NCI-H1694 (cell line): ENCODE measurements around the gene TMEM208.

Experiments used
- DNase-seq: peaks from one replicate; lab custom pipeline; 2025; lab: John Stamatoyannopoulos, UW

The TMEM208 gene

DNA sequence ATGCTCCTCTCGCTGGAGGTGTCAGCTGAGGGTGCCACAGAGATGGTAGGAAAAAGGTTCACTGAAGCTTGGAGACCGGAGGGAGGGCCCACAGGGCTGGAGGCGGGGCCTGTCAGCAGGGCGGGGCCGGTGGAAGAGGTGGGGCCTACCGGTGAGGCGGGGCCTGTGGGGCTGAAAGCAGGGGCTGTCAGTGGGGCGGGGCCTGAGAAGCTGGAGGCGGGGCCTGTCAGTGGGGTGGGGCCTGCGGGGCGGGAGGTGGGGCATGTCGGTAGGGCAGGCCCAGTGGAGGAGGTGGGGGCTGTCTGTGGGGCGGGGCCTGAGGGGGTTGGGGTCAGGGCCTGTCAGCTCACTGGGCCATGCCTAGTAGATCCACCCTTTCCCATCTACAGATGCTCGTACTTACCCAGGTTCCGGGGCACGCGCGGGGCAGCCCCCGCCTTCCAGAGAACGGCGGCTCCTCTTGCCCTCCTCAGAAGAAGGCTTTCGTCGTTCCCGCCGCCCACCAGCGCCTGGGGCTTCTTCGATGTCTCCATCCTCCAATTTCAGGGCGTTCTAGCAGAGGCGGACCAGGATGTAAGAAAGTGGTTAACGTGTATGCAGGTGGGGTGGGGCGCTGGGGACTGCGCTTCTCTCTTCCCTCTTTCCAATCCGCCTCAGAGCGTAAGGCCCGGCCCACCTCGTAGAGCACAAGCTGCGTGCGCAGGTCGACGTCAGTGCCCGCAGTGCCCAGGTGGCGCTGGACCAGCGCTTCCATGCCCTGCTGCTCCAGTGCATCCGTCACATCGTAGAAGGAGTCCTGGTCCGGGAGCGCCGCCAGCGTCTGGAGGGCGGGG lies 9.8 kb downstream of the TMEM208 start:
- no peak for DNase-seq

DNA sequence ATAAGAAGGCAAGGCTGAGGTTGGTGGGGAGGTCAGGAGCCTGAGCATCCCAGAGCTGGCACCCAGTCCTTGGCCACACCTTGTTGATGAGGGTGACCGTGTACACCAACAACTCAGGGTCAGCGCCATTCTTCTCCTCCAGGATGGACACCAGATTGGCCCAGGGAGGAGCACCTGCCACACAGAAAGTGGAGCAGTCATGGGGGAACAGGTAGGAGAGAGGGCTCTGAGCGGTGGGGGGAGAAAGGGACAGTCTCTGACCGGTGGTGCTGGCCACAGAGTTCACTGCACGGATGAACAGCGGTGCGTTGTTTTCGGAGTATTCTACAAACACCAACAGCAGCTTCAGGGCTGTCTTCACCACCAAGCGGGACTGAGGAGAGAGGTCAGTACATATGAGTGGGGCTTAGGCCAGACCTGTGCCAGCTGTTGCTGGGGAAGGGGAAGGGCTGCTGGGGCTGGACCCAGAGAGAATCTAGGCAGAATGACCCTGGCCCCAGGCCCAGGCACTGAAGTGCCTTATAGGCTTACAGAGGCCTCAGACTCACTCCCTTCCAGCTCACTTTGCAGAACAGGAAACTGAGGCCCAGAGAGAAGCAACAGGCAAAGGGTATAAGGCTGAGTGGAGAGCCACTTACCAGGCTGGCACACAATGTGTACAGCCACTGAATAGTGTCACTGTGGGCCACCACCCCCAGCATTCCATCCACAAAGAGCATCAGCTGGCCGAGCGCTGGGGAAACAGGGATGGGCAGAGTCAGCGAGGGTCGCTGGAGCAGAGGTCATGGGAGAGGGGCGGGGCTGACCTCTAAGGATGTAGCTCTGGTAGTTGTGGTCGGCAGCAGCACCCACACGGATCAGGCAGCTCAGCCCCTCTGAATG lies 10.7 kb downstream of the TMEM208 start:
- DNase-seq = no peak

DNA sequence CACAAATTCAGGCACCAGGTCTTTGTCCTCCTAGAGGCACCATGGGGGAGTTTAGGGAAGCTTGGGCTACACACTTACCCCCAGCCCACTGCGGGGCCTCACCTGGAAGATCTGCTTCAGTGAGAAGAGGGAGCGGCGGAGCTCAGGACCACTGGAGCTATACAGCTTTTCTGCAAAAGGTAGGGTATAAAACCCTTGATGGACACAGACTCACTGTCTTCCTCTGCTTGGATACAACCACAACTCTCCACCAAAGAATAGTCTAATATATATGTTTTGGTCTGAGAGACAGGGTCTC lies 11.3 kb downstream of the TMEM208 start:
- no peak for DNase-seq

DNA sequence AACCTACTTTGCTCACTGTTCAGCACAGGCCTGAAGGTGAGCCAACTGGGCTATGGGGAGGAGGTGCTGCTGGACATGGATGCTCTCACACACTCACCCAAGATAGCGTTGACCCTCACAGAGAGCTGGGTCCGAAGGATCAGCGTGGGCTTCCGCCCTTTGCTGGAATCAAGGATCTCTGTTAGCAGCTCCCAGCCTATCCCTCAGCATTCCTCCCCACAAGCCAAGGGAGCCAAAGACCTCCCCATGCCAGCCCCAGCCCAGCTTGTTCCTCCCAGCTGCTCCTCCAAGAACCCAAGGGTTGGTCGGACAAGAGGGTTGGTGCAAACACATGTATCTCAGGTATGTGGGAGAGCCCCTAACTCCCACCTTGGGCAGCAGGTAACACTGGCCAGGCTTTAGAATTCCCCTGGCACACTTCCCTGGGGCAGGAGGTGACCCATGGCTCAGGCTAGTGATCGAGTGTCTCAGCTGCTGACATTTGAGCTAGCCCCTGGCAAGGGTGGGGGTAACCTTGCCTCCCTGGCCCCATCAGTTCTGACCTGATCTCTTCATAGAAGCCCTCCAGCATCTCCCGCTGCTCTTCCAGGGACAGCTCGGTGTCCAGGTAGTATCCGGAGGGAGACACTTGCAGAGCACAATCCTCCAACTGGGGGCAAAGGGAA lies 12.0 kb downstream of the TMEM208 start:
- DNase-seq = no peak

DNA sequence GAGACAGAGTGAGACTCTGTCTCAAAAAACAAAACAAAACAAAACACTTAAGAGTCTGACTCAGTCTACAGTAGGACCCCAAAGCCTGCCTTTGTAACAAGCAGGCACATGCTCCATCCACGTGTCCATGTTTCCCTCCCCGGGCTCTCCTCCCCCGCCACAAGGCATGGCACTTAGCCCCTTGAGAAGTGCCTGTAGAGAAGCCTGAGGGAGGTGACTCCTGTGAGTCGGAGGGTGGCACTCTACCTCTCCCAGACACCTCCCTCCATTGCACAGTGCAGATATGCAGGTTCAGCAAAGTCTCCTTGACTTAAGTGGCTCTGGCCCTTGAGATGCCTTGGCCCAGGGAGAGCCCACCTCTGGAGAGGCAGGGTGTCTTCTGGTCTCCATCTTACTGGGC lies 13.6 kb downstream of the TMEM208 start:
- DNase-seq = no peak

DNA sequence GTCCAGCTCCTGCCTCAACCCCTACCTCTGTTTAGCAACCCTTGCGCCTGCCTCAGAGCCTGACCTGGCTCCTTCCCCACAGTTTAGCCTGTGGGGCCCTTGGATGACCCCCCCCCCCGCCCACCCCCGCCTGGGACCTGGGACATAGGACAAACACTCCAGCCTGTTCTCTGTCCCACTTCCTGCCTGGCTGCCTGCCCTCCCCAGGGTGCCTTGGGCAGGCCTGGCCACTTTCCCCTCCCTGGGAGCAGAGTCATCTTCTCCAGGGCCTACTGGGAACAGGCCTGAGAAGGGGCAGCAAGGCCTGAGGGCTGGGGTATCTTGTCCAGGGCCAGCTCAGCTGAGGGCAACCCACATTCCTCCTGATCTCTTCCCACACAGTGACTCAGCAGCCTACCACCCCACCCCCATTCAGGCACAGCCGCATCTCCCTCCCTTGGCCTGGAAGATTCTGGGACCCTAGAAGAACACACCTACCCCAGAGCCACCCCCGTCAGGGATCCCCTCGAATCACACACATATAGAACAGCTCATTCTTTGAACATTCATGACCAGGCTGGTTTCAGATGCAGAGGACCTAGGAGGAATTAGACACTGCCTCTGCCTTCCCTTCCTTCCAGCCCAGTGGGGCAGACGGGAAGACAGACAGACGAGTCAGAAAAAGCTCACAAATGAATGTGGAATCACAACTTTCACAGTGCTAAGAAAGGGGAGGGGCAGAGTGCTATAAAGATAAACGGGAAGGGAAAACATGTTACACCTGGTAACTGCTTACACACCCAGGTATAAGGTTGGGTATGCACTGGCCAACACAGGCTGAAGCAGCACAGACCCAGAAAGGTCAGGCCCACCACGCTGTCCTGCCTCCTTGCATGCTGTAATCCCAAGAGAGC lies 14.3 kb downstream of the TMEM208 start:
- no peak for DNase-seq

DNA sequence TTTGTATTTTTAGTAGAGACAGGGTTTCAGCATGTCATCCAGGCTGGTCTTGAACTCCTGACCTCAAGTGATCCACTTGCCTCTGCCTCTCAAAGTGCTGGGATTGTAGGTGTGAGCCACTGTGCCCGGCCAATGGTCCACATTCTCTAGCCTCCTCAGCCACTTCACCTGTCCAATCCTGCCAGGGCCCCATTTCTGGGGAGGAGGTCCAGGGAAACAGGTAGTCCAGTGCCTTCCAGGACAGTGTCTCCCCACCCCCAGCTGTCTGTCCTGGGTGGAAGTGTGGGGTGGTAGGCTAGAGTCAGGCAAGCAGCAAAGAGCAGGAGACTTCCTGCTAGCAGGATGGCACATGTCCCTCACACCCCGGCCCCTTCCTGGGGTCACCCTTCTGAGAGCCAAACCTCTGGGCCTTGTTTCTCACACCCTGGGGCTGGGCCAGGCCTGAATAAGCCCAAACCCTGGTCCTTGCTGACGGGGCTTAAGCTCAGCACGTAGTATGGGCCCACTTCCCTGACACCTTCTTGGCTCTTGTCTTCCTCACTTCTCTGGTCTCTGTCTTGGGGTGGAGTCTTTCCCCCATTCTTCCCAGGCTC lies 15.3 kb downstream of the TMEM208 start:
- DNase-seq = no peak

DNA sequence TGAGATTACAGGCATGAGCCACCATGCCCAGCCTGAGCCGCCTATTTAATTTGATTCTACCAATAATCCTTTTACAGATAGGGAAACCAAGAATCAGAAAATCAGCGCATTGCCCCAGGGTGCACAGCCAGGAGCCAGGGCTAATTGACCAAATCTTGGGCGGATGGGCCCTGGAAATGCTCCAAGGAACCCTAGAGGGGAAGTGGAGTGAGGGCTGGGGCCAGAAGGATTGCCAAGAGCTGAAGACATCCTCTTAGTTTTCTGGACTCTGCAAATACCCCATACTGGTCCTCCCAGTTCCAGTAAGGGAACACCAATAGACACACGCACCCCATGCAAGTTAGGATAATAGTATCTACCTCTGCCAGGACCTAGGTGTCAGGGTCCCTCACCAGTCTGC lies 16.6 kb downstream of the TMEM208 start:
- no peak for DNase-seq

DNA sequence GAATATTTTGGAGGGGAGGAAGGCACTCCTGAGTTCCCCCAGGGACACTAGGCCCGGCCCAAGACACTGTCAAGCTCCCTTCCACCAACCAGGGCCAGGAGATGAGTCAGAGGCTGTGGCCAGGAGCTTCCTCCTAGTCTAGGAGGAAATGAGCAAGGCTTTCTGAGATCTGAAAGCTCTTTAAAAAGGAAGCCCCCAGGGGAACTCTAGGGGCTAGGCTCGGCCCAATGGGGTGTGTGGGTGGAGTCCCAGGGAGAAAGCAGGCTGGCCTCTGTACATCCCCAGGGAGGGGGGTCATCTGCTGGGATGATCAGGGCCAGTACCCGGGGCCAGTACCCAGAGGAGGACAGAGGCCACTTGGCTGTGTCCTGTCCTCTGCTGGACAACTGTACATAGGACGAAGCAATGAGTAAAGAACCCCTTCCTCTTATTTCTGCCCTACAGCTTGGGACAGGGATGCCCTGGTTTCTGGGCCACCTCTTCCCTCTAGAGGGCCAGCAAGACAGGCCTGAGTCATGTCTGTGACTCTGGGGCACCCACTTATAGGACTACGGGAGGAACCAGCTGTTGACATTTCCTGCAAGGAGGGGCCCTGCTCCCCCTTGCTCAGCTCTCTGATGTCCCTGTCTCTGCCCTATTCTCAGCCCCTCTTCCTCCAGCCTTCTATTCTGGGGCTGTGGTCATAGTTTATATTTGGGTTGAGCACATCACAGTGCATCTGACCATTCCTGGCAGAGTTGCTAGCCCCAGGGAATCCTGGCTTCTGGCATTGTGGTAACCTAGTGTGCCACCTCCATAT lies 17.7 kb downstream of the TMEM208 start:
- DNase-seq = no peak

DNA sequence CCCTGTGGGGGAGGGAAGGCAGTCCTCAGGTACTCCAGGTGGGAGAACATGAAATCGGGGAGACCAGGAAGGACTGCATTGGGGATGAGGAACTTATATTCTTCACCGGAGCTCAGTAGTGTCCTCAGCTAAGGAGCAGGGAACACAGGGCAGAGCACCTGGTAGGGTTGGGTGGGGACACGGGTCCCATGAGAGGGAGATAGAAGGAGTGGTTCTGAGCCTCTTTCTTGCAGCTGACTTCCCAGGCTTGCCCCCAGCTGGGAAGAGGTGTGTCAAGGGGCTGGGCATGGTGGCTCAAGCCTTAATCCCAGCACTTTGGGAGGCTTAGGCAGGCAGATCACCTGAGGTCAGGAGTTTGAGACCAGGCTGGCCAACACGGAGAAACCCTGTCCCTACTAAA lies 18.3 kb downstream of the TMEM208 start:
- no peak for DNase-seq

DNA sequence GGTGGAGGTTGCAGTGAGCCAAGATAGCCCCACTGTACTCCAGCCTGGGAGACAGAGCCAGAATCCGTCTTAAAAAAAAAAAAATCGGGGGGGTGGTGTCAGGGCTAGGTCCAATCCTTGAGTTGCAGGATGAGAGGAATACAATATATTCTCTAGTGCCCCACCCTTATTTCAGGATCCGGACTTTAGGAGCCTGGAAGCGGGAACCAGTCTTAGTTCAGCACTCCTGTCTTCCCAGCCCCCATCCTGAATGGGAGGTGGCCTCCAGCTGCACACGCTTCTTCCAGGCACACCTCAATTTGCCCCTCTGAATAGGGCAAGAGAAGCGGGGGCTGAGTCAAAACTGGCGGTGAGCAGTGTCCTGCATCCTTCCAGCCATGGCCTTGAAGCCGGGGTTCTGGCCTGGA lies 18.7 kb downstream of the TMEM208 start:
- no peak for DNase-seq

DNA sequence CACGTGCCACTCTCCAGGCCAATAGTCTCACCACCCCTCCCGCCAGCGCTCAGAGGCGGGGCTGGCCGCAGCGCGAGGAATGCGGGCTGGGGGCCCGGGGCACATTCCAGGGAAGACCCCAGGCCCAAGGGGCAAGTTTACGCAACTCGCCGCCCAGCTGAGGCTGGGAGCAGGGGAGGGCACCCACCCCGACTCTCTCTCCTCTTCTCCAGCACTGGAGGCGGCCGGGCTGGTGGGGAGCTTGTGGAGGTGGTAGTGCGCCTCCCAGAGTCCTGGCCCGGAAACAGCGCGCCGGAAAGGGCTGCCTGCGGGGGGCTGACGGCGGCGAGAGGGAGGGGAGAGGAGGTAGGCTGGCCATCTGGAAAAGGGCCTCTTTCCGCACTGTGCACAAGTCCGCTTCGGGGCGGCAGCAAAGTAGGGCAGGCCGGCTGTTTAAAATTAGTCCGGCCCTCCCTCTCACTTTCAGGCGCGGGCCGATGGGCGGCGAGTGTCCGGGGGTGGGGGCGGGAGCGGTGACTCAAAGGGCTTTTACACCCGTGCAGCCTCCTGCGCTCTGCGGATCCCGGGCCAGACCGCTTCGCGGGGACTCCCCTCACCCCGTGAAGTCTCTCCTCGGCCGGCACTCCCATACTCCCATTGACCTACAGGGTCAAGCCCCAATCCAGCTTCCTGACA lies 19.3 kb downstream of the TMEM208 start:
- DNase-seq = peak; percentile 31

DNA sequence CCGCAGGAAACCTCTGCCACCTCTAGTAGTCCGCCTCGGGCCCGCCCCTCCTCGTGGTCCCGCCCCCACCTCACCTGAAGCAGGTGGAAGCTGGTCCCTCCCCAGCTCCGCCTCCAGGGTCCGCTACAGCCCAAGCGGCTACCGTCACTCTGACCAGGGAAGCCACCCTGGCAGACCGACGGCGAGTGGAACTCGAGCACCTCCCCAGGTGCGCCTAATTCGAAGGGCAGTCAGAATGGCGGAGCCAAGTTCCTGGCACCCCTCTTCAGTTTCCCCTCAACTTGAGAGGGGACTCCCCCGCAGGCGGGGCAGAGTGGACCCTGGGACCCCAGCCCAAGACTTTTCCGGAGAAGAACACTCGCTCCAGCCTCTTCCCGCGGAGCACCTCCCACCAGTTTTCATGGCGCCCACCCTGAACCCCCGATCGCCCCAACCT lies 19.8 kb downstream of the TMEM208 start:
- no peak for DNase-seq

DNA sequence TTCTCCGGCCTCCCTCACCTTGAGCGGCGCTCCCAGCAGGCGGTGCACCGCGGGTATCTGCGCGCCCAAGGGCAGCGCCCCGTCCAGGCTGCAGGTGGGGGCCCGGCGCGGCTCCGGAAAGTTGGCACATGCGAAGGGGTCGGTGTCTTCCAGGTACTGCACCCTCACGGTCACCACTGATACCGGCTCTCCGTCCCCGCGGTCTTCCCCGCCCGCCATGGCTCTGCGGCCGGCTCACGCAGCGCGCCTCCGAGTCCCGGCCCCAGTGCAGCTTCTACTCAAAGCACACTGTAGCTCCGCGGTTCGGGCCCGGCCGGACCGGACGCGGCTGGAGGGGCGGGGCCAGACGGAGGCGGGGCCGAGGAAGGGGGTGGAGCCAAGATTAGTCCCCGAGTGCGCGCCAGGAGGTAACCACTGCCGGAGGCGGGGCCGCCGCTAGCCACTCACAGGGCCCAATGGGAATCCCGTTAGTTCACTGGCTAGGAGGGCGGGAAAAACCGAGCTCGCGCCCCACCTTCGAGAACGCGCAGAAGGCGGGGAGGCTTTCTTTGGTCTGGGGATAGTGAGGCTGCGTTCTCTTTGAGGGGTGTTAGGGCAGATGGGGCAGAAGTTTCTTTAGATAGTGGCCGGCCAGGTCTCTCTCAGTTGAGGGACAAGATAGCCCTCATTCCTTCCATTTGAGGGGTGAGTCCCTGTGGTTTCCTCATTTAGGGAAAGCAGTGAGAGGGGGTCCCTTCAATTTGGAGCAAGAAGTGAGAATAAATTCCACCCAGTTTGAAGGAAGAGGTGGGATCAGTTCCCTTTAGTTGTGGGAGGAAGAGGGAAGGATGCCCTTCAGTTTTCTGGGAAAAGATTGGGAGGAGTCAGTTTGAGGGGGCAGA lies 20.5 kb downstream of the TMEM208 start, which contains the start of gene FHOD1:
TSS of gene FHOD1 (minus strand) at position 290 of the 881 bp plus-strand sequence. CDS start at position 219, 71 bp downstream.
- DNase-seq = peak; percentile 49

DNA sequence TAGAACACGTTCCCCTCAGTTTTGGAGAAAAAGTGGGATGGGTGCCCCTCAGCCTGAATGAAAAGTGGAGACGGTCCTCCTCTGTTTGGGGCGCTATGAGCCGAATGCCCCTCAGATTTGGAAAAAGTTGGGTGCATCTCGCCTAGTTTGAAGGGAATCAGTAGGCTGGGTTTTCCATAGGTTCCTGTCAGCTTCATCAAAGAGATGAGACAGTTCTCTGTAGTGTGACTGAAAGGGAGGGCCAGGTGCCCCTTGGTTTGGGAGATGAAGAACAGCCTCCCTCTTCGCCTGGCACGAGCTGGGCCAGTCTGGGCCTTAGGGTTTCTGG lies 21.1 kb downstream of the TMEM208 start:
- DNase-seq = no peak

DNA sequence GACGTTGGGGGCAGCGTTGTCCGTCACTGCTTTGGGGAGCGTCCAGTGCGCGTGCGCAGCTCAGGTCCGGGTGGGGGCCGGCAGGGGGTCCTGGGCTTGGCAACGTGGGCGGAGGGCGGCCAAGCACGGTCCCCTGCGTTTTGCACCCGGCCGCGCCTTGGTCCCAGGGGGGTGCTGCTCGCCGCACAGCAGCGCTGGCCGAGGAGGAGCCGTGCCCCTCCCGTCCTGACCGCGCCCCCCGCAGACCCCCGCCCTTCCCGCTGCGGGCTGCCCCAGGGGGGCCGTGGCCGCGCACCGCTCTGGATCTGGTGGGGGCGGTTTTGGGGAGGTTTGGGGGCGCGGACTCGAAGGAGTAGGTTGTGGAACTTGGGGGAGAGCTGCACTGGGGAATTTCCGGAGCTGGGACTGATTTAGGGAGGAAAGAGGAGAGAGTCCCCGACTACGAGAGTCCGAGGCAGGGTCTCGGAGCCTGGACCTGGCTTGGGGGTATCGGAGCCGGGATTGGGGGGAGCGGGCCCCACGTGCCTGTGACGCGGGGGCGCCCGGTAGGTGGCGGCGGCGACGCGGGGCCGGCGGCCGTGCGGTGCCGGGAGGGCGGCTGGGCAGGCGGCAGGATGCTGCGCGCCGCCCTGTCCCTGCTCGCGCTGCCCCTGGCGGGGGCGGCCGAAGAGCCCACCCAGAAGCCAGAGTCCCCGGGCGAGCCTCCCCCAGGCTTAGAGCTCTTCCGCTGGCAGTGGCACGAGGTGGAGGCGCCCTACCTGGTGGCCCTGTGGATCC lies 21.7 kb downstream of the TMEM208 start, which contains the start of gene SLC9A5:
TSS of gene SLC9A5 (plus strand) at position 579 of the 777 bp plus-strand sequence. CDS start at position 615, 36 bp downstream.
- DNase-seq = no peak

DNA sequence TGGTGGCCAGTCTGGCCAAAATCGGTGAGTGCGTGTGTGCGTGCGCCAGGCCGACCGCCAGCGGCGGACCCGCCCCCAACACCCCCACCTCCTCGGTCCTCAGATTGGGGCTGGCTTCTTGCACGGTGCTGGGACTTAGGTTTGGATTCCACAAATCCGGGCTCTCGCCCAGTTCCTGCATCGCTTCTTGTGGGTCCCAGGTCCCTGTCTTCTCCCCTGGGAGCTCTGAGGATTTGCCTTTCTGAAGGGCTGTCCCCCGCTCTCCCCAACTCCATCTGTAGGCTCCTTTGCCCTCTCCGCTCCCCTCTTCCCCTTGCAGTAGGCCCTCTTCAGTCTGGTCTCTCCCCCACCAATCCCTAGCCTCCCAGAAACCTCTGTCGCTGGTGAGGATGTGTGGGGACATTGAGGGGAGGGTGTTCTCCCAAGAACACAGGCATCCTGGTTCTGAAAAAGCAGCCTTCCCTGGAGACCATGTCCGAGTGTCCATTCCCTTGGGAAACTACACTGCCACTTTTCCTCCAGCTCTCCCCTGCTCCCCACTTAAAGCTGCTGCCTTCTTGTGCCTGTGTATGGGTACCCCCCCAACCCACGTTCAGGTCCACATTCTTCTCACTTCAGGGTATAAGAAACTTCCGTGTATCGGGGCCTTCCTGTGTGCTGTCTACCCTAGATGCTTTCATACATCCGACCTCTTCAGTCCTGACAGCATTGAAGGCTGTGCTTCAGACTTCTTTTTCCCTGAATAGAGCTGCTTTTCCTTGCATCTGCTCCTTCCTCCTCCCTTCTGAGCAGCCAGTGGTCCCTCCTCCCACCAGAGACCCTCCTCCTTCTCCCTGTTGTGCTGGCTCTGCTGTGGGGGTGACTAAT lies 22.5 kb downstream of the TMEM208 start:
- DNase-seq = no peak
